Measurements from ENCODE around the gene EFCAB6.

DNA sequence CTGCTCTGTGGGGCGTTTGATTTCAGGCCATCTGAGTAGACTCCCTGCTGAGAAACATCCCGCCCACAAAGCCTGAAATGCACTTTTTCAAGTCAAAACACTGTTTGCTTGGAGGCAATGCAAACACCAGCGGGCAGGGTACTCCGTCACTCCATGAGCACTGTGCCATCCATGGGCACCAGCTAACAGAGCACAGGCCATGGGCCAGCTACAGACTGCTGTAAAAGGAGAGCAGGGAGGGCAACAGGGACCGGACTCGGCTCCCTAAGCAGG, 16.6 kb upstream of the EFCAB6 start:
- TF ChIP-seq, protein P1, sequence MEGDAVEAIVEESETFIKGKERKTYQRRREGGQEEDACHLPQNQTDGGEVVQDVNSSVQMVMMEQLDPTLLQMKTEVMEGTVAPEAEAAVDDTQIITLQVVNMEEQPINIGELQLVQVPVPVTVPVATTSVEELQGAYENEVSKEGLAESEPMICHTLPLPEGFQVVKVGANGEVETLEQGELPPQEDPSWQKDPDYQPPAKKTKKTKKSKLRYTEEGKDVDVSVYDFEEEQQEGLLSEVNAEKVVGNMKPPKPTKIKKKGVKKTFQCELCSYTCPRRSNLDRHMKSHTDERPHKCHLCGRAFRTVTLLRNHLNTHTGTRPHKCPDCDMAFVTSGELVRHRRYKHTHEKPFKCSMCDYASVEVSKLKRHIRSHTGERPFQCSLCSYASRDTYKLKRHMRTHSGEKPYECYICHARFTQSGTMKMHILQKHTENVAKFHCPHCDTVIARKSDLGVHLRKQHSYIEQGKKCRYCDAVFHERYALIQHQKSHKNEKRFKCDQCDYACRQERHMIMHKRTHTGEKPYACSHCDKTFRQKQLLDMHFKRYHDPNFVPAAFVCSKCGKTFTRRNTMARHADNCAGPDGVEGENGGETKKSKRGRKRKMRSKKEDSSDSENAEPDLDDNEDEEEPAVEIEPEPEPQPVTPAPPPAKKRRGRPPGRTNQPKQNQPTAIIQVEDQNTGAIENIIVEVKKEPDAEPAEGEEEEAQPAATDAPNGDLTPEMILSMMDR (IDR thresholded peaks at IDR 0.05) = no peak
- no peak for TF ChIP-seq POLR2A (IDR thresholded peaks at IDR 0.05)

All from Peyer's patch (tissue), 4 donors.